Esophagus (tissue), 2 donors: Measurements from ENCODE around the gene GLOD5. TPM values are rescaled to one million over a fixed set of nuclear protein-coding genes. Genes with fewer than 3 reads are reported as not detected.

ENCODE experiments used
- H3K27ac ChIP-seq, 2 donors: one replicate each; pipeline ENCODE4 v1.5.1; 2013; ENCODE audit warnings: low read depth in 2 of 2, mild to moderate bottlenecking in 2 of 2, inconsistent platforms in 1 of 2, low read length in 1 of 2, moderate library complexity in 1 of 2
- H3K27me3 ChIP-seq, 2 donors: one replicate each; pipeline ENCODE4 v1.6.1; 2013; ENCODE audit warnings: low read length in 2 of 2, control low read depth in 1 of 2, mild to moderate bottlenecking in 1 of 2; ENCODE audit not compliant: insufficient read depth in 2 of 2, control insufficient read depth in 1 of 2
- H3K36me3 ChIP-seq, 2 donors: one replicate each; pipeline ENCODE4 v1.6.1; 2013; ENCODE audit warnings: low read length in 1 of 2; ENCODE audit not compliant: control insufficient read depth in 2 of 2, insufficient read depth in 2 of 2
- H3K4me1 ChIP-seq, 2 donors: one replicate each; pipeline ENCODE4 v1.6.1; 2013; ENCODE audit warnings: low read length in 1 of 2; ENCODE audit not compliant: control insufficient read depth in 2 of 2, insufficient read depth in 2 of 2
- H3K4me3 ChIP-seq, 2 donors: one replicate each; pipeline ENCODE4 v1.5.1; 2013; ENCODE audit warnings: low read length in 2 of 2, mild to moderate bottlenecking in 2 of 2, low read depth in 1 of 2, moderate library complexity in 1 of 2
- H3K9me3 ChIP-seq, 2 donors: one replicate each; pipeline ENCODE4 v1.6.1; 2013; ENCODE audit warnings: mild to moderate bottlenecking in 2 of 2, low read depth in 1 of 2, low read length in 1 of 2, moderate library complexity in 1 of 2; ENCODE audit not compliant: control insufficient read depth in 2 of 2, insufficient read depth in 1 of 2
- WGBS, 2 donors: extraction: QIAGEN DNeasy Blood & Tissue Kit; methylation state at CpG; one replicate each; pipeline ENCODE4 v1.1.7; 2013; 5-methylcytosine and 5-hydroxymethylcytosine counted together
- polyA plus RNA-seq, 2 donors: library from polyadenylated mRNA; stranded (reverse); fragments of 200-250 nt; gene quantifications; one replicate each; pipeline ENCODE4 v1.2.3, GENCODE V29; 2013
- donor health status: healthy with polysubstance abuse.
- donor health status: Bipolar disorder and iron deficiency.

Gene GLOD5
- polyA plus RNA-seq, 2 donors, result 0.15 to 0.26 TPM

- no peaks in the 10 kb centered on the region for H3K27me3 ChIP-seq
- H3K36me3 ChIP-seq, result no peaks in the 10 kb centered on the region
- H3K27ac ChIP-seq, result no peak overlapping the region
- no peak overlapping the region for H3K4me3 ChIP-seq
- H3K9me3 ChIP-seq, result no peaks in the 10 kb centered on the region
- 83 to 85% methylated on average over 3 of the region's 3 CpGs for WGBS, 2 donors
- H3K4me1 ChIP-seq, result no peaks in the 10 kb centered on the region
Observed at GRCh38 chrX:48751343-48751742, 10.2 kb upstream of the GLOD5 start.

- Histone ChIP-seq H3K27me3 (no peaks in the 10 kb centered on the region), H3K27ac (no peak overlapping the region), H3K36me3 (no peaks in the 10 kb centered on the region), H3K9me3 (no peaks in the 10 kb centered on the region), H3K4me3 (no peak overlapping the region), H3K4me1 (no peaks in the 10 kb centered on the region)
- WGBS, 2 donors, result 68 to 73% methylated on average over 7 of the region's 7 CpGs
Observed at GRCh38 chrX:48752498-48752897, 9.0 kb upstream of the GLOD5 start.

GRCh38 chrX:48753708-48754228 lies 7.8 kb upstream of the GLOD5 start:
- no peaks in the 10 kb centered on the region for H3K4me1 ChIP-seq

GRCh38 chrX:48754238-48754637 lies 7.3 kb upstream of the GLOD5 start:
- 63 to 70% methylated on average over 8 of the region's 8 CpGs for WGBS, 2 donors
- H3K27ac ChIP-seq, result no peak overlapping the region
- H3K36me3 ChIP-seq, result no peaks in the 10 kb centered on the region
- H3K4me3 ChIP-seq, result no peak overlapping the region
- no peaks in the 10 kb centered on the region for H3K4me1 ChIP-seq
- no peaks in the 10 kb centered on the region for H3K9me3 ChIP-seq
- H3K27me3 ChIP-seq, result no peaks in the 10 kb centered on the region

More at GRCh38 chrX:48753708-48754228, 7.8 kb upstream of the GLOD5 start:
- Histone ChIP-seq H3K36me3 (no peaks in the 10 kb centered on the region), H3K27ac (no peak overlapping the region), H3K9me3 (no peaks in the 10 kb centered on the region), H3K27me3 (no peaks in the 10 kb centered on the region), H3K4me3 (no peak overlapping the region)
- 71 to 80% methylated on average over 8 of the region's 8 CpGs for WGBS, 2 donors

DNA sequence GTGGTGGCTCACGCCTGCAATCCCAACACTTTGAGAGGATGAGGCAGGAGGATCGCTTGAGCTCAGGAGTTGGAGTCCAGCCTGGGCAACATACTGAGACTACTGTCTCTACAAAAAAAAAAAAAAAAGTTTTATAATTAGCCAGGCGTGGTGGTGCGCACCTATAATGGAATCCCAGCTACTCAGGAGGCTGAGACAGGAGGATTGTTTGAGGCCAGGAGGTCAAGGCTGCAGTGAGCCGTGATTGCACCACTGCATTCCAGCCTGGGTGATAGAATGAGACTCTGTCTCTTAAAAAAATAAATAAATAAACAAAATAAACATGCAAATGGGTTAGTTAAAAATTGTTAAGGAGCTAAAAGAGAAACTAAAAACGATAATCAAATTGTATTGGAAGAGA lies 7.7 kb downstream of the GLOD5 start:
- H3K27ac ChIP-seq, result no peak overlapping the region
- H3K27me3 ChIP-seq, result no peaks in the 10 kb centered on the region
- H3K9me3 ChIP-seq, result no peaks in the 10 kb centered on the region
- no peaks in the 10 kb centered on the region for H3K36me3 ChIP-seq
- WGBS, 2 donors, result 82% methylated on average over 6 of the region's 6 CpGs
- H3K4me1 ChIP-seq, result no peaks in the 10 kb centered on the region
- H3K4me3 ChIP-seq, result no peak overlapping the region

- whole genome bisulfite sequencing, 2 donors, result 73 to 77% methylated on average over 6 of the region's 6 CpGs
- Histone ChIP-seq H3K4me1 (no peaks in the 10 kb centered on the region), H3K4me3 (no peak overlapping the region), H3K36me3 (no peaks in the 10 kb centered on the region), H3K9me3 (no peaks in the 10 kb centered on the region), H3K27ac (no peak overlapping the region), H3K27me3 (no peaks in the 10 kb centered on the region)
Observed at GRCh38 chrX:48770296-48770695, 8.7 kb downstream of the GLOD5 start.

DNA sequence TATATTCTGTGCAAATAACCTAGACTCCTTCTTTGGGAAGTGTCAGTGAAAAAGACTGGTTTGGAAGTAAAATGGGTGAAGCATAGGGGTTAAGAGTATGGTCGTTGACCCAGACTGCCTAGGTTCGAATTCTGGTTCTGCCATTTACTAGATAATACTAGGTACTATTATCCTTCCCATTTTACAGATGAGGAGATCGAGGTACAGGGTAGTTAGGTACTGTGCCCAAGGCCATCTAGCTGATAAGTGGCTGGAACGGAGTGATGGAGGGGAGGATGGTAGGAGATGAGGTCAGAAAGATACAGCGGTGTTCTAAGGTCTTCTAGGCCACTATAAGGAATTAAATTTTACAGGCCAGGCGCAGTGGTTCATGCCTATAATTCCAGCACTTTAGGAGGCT lies 11.1 kb downstream of the GLOD5 start:
- Histone ChIP-seq H3K27me3 (no peaks in the 10 kb centered on the region), H3K4me3 (no peak overlapping the region), H3K36me3 (no peaks in the 10 kb centered on the region), H3K4me1 (no peaks in the 10 kb centered on the region), H3K9me3 (no peaks in the 10 kb centered on the region), H3K27ac (no peak overlapping the region)
- WGBS, 2 donors, result 81 to 87% methylated on average over 6 of the region's 6 CpGs

GRCh38 chrX:48776818-48777439 lies 15.4 kb downstream of the GLOD5 start:
- 81% methylated on average over 13 of the region's 13 CpGs for WGBS, 2 donors
- Histone ChIP-seq H3K4me1 (no peaks in the 10 kb centered on the region), H3K4me3 (no peak overlapping the region), H3K27me3 (no peaks in the 10 kb centered on the region), H3K27ac (no peak overlapping the region), H3K36me3 (no peaks in the 10 kb centered on the region), H3K9me3 (no peaks in the 10 kb centered on the region)

DNA sequence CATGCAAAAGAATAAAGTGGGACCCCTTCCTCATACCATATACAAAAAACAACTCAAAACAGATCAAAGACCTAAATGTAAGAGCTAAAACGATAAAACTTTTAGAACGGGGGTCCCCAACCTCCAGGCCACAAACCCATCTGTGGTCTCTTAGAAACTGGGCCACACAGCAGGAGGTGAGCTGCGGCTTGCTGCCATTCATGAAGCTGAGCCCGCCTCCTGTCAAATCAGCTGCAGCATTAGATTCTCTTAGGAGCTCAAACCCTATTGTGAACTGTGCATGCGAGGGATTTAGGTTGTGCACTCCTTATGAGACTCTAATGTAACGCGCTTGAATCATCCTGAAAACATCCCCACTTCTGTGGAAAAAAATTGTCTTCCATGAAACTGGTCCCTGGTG lies 17.9 kb downstream of the GLOD5 start:
- Histone ChIP-seq H3K9me3 (peaks cover 0 to 2% of the 10 kb centered on the region in 2 donors), H3K4me3 (no peak overlapping the region), H3K4me1 (no peaks in the 10 kb centered on the region), H3K27me3 (peaks cover 0 to 6% of the 10 kb centered on the region in 2 donors), H3K36me3 (no peaks in the 10 kb centered on the region), H3K27ac (no peak overlapping the region)
- WGBS, 2 donors, result 79 to 86% methylated on average over 7 of the region's 7 CpGs

DNA sequence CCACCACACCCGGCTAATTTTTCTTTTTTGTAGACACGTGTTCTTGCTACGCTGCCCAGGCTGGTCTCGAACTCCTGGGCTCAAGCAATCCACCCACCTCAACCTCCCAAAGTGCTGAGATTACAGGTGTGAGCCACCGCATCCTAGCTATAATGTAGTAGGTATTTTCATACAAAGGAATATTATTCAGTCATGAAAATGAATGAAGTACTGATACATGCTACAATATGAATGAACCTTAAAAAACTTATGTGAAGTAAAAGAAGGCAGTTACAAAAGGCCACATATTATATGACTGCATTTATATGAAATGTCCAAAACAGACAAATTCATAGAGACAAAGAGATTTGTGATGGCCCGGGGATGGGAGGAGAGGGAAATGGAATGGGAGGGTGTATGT lies 20.2 kb downstream of the GLOD5 start:
- Histone ChIP-seq H3K27ac (no peak overlapping the region), H3K27me3 (peaks cover 0 to 6% of the 10 kb centered on the region in 2 donors), H3K4me3 (no peak overlapping the region), H3K9me3 (peaks cover 0 to 2% of the 10 kb centered on the region in 2 donors), H3K36me3 (no peaks in the 10 kb centered on the region), H3K4me1 (no peaks in the 10 kb centered on the region)
- WGBS, 2 donors, result 87 to 93% methylated on average over 6 of the region's 6 CpGs
